T-helper 9 cell (primary cell): Measurements from ENCODE around the gene NAGA.

Experiments used
- DNase-seq: peaks from one replicate; pipeline ENCODE4 v3.0.0-alpha.2; 2020

NAGA gene

DNA sequence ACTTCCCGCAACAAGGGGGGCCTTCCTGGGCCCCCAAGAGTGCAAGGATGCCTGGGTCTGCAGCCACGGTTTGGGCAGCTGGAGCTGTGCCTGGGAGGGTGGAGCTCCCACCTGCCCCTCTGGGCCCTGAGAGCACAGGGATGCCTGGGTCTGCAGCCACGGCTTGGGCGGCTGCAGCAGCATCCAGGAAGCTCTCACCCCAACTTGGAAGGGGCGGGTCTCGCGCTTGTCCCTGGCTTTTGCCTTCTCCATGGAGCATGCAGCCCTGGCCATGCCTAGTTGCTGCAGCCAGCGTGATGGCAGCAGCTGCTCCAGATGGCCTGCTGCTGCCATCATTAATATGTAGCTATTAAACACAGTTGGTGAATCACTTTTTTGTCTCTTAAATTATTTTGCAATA is 35.4 kb downstream of the NAGA start:
- DNase-seq: no peak

DNA sequence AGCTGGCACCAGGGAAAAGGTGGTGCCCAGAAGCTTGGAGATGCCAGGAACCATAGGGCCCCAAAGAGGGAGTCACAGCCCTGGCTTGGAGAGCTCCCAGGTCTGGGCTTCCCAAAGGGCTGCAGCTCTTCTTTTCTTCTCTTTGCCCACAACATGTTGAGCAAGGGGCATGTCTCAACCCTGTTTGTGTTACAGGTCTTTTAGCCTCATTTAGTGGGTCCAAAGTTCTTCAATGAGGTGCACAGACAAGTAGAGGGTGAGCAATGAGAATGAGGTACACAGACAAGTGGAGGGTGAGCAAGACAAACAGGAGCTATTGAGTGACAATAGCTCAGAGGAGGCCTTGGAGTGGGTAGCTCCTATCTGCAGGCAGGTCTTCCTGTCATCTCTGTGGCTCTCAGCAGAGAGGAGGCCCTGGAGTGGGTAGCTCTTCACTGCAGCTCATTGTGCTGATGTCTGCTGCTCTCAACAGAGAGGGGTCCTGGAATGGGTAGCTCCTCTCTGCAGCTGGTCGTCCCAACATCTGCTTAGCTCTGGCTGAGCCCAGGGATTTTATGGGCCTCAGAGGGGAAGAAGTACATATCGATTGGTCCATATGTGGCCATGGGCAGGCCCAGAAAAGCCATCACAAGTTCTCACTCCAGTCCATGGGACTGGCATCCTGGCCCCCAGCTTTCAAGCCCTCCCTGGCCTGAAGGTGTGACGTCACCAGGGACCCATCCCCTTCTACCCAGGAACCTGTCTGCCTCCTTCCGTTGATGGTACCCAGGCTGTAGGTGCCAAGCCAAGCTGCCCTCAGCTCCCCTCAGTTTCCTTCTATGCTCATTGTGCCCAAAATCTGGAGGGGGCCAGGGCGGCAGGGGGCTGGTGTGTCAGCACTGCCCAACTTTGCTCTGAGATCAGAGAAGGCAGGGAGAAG is 37.1 kb downstream of the NAGA start:
- no peak for DNase-seq

DNA sequence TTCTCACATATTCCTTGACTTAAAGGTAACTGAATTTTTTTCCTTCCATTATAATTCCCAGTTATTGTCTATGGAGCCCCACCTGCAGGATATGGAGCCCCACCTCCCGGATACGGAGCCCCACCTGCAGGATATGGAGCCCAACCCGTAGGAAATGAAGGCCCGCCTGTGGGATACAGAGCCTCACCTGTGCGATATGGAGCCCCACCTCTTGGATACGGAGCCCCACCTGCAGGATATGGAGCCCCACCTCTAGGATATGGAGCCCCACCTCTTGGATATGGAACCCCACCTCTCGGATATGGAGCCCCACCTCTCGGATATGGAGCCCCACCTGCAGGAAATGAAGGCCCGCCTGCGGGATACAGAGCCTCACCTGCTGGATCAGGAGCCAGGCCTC is 43.9 kb downstream of the NAGA start:
- no peak for DNase-seq

DNA sequence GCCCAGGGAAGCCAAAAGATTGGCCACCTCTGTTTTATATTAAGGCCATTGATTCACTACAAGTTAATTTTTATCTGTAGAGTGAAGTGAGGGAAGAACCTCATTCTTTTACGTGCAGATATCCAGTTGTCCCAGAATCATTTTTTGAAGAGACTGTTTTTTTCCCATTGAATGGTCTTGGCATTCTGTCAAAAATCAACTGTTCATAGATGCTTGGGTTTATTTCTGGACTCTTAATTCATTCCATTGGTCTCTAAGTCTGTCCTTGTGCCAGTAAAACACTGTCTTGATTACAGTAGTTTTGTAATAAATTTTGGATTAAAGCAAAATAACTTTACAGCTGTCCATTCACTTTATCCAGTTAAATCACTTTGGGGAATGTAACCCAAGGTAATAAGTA is 45.2 kb downstream of the NAGA start:
- no peak for DNase-seq

DNA sequence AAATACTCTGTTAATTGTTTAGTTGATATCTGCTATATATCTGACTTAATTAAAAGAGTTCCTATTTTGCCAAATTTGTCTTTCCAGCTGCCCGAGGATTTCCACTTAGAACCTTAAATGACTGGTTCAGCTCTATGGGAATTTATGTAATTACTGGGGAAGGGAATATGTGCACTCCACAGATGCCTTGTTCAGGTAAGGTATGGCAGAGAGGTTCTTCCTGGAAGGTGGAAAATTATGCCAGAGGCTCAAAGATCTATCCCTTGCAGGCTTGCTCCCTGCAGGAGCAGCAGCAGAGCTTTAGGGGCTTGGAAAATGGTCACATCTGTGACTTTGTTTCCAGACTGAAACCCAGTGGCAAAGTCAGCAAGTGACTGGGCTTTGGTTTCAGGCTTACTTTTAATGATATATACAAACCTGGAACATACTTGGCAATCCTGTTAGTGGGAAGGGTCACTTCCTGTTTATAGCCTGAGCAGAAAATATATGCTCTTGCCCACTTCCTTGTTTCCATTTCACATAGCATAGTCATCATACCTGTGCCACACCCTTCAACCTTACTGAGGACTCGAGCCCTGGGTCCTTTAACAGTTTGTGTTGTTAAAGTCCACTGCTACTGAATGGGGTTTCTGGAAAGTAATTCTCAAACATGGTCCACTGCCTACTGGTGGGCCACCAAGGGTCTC is 48.3 kb downstream of the NAGA start:
- DNase-seq: no peak

DNA sequence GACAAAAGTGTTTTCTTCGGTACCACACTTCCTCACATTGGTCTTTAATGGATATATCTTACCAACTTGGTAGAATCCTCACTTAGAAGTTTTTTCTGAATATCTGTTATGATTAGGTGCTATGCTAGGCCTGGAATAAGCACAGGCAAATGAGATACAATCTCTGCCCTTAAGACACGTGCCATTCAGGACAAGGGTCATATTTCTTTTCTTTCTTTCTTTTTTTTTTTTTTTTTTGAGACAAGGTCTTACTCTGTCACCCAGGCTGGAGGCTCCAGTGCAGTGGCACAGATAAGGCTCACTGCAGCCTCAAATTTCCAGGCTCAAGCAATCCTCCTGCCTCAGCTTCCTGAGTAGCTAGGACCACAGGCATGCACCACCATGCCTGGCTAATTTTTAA is 49.0 kb downstream of the NAGA start:
- no peak for DNase-seq

DNA sequence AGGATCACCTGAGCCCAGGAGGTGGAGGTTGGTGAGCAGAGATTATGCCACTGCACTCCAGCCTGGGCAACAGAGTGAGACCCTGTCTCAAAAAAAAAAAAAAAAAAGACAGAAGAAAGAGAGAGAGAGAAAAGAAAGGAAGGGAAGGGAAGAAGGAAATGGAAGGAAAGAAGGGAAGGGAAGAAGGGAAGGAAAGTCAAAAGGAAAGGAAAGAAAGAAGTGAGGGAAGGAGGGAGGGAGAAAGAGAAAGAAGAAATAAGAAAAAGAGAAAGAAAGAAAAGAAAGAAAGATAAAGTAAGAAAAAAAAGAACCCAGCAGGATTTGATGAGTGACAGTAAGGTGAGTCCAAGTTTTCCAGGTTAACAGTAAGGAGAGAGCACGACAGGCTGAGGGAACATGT is 52.4 kb downstream of the NAGA start:
- no peak for DNase-seq

DNA sequence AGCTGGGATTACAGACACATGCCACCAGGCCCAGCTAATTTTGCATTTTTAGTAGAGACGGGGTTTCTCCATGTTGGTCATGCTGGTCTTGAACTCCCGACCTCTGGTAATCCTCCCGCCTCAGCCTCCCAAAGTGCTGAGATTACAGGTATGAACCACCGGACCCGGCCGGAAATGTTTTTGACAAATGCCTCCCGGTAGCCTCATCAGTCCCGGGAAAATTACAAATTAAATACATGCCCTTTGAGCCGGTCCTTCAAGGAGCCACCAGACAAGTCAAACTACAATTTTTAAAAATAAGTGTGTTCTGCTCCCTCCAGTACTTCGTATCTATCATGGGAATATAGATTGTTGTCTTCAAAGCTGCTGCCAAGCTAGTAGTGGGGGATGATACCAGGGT is 54.5 kb downstream of the NAGA start:
- no peak for DNase-seq

DNA sequence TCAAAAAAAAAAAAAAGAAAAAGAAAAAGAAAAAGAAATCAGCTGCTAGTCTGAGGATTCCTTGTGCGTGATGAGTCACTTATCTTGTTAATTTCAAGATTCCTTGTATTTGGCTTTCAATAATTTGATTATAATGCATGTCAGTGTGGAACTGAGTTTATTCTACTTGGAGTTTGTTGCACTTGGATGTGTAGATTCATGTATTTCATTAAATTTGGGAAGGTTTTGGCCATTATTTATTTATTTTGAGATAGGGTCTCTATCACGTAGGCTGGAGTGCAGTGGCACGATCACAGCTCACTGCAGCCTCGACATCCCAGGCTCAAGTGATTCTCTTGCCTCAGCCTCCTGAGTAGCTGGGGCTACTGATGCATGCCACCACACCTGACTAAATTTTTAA is 57.2 kb downstream of the NAGA start:
- DNase-seq: no peak

DNA sequence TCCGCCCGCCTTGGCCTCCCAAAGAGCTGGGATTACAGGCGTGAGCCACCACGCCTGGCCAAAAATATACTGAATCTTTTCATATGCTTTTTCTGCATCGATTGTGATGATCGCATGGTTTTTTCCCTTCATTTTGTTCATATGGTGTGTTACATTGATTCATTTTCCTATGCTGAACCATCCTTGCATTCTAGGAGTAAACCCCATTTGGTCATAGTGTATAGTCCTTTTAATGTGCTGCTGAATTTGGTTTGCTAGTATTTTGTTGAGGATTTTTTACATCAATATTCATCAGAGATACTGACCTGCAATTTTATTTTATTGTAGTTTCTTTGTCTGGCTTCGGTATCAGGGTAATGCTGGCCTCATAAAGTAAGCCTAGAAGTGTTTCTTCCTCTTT is 59.8 kb downstream of the NAGA start:
- DNase-seq: no peak
